Naive thymus-derived CD8-positive, alpha-beta T cell (primary cell): Measurements from ENCODE around the gene ABHD8. TPM values are rescaled to one million over a fixed set of nuclear protein-coding genes. Genes with fewer than 3 reads are reported as not detected.

Experiments
- polyA plus RNA-seq, 3 donors: library from polyadenylated mRNA; unstranded; fragments of 300-500 nt; fragmentation: Illumina TruSeq; gene quantifications; one replicate each; pipeline ENCODE4 v1.2.3, GENCODE V29; 2021
- total RNA-seq, 8 experiments: library from RNA in 2 of 8; stranded (reverse) in 2 of 8; gene quantifications; one replicate each; pipeline ENCODE4 v1.2.3 and lab custom pipeline; 2021 to 2026

ABHD8 gene
- total and polyA plus RNA-seq, 5 experiments from 2014 or later: 6.4 to 10.4 (median 9.2) TPM

Other genes with a start within 250 kb of the ABHD8 start
- gene HAUS8, start 228.0 kb downstream of the ABHD8 start, total RNA-seq: 10 to 100 TPM; 18.3 to 20.4 TPM
- 10 to 100 TPM in 1 of 3 donors, 1 to 10 TPM in 2; 5.3 to 11.9 (median 5.9) TPM for gene HAUS8, start 228.0 kb downstream of the ABHD8 start, polyA plus RNA-seq
- gene MYO9B, start 227.6 kb downstream of the ABHD8 start, total RNA-seq: 100 to 1,000 TPM; 169 to 171 TPM
- 10 to 100 TPM in 1 of 3 donors, 1 to 10 TPM in 2; 3.3 to 22.3 (median 8.0) TPM for gene MYO9B, start 227.6 kb downstream of the ABHD8 start, polyA plus RNA-seq
- gene USE1, start 88.1 kb downstream of the ABHD8 start, total RNA-seq: 10 to 100 TPM; 49.7 to 56.7 TPM
- 10 to 100 TPM; 50.4 to 69.0 (median 57.0) TPM for gene USE1, start 88.1 kb downstream of the ABHD8 start, polyA plus RNA-seq
- gene OCEL1, start 77.2 kb downstream of the ABHD8 start, total RNA-seq: 10 to 100 TPM; 38.9 to 42.3 TPM
- gene OCEL1, start 77.2 kb downstream of the ABHD8 start, polyA plus RNA-seq: 10 to 100 TPM; 21.9 to 52.4 (median 40.1) TPM
- gene NR2F6, start 57.5 kb downstream of the ABHD8 start, total RNA-seq: 1 to 10 TPM; 1.1 to 1.6 TPM
- gene NR2F6, start 57.5 kb downstream of the ABHD8 start, polyA plus RNA-seq: 1 to 10 TPM in 2 of 3 donors, under 1 TPM in 1; 0.93 to 1.5 (median 1.3) TPM
- not detected for gene USHBP1, start 38.7 kb downstream of the ABHD8 start, total RNA-seq
- not detected for gene USHBP1, start 38.7 kb downstream of the ABHD8 start, polyA plus RNA-seq
- 100 to 1,000 TPM; 104 to 105 TPM for gene BABAM1, start 36.0 kb downstream of the ABHD8 start, total RNA-seq
- 100 to 1,000 TPM; 102 to 106 (median 106) TPM for gene BABAM1, start 36.0 kb downstream of the ABHD8 start, polyA plus RNA-seq
- gene ANKLE1, start 21.5 kb downstream of the ABHD8 start, total RNA-seq: 1 to 10 TPM; 2.1 to 3.4 TPM
- gene ANKLE1, start 21.5 kb downstream of the ABHD8 start, polyA plus RNA-seq: 1 to 10 TPM in 2 of 3 donors, under 1 TPM in 1; 0.05 to 1.4 (median 1.0) TPM
- 10 to 100 TPM; 69.3 to 71.1 TPM for gene MRPL34, start 2.4 kb upstream of the ABHD8 start, total RNA-seq
- gene MRPL34, start 2.4 kb upstream of the ABHD8 start, polyA plus RNA-seq: 100 to 1,000 TPM; 216 to 221 (median 221) TPM
- 10 to 100 TPM; 31.2 to 32.2 TPM for gene DDA1, start 6.1 kb upstream of the ABHD8 start, total RNA-seq
- 10 to 100 TPM; 23.7 to 32.6 (median 23.9) TPM for gene DDA1, start 6.1 kb upstream of the ABHD8 start, polyA plus RNA-seq
- 10 to 100 TPM; 15.7 to 18.4 TPM for gene ANO8, start 31.4 kb upstream of the ABHD8 start, total RNA-seq
- under 1 TPM; 0.08 to 0.29 (median 0.20) TPM for gene ANO8, start 31.4 kb upstream of the ABHD8 start, polyA plus RNA-seq
- gene GTPBP3, start 34.1 kb upstream of the ABHD8 start, total RNA-seq: 10 to 100 TPM; 51.4 to 55.6 TPM
- gene GTPBP3, start 34.1 kb upstream of the ABHD8 start, polyA plus RNA-seq: 10 to 100 TPM in 2 of 3 donors, 1 to 10 TPM in 1; 6.6 to 13.6 (median 10.3) TPM
- not detected for gene PLVAP, start 73.9 kb upstream of the ABHD8 start, total RNA-seq
- not detected for gene PLVAP, start 73.9 kb upstream of the ABHD8 start, polyA plus RNA-seq
- 1 to 10 TPM; 2.4 to 3.4 TPM for gene CCDC194, start 90.8 kb upstream of the ABHD8 start, total RNA-seq
- gene CCDC194, start 90.8 kb upstream of the ABHD8 start, polyA plus RNA-seq: not detected
- gene BST2, start 102.2 kb upstream of the ABHD8 start, total RNA-seq: 10 to 100 TPM; 41.8 to 45.0 TPM
- gene BST2, start 102.2 kb upstream of the ABHD8 start, polyA plus RNA-seq: 100 to 1,000 TPM; 132 to 178 (median 144) TPM
- gene MVB12A, start 116.6 kb upstream of the ABHD8 start, total RNA-seq: 10 to 100 TPM; 28.1 to 30.0 TPM
- gene MVB12A, start 116.6 kb upstream of the ABHD8 start, polyA plus RNA-seq: 10 to 100 TPM; 24.3 to 34.6 (median 31.0) TPM
- not detected for gene TMEM221, start 145.2 kb upstream of the ABHD8 start, total RNA-seq
- gene TMEM221, start 145.2 kb upstream of the ABHD8 start, polyA plus RNA-seq: under 1 TPM in 1 of 3 donors, not detected in 2; 0.13 TPM
- not detected for gene NXNL1, start 157.5 kb upstream of the ABHD8 start, total RNA-seq
- not detected for gene NXNL1, start 157.5 kb upstream of the ABHD8 start, polyA plus RNA-seq
- 10 to 100 TPM in 1 of 2 experiments, 1 to 10 TPM in 1; 9.4 to 10.9 TPM for gene SLC27A1, start 167.1 kb upstream of the ABHD8 start, total RNA-seq
- 10 to 100 TPM; 12.5 to 14.6 (median 13.8) TPM for gene SLC27A1, start 167.1 kb upstream of the ABHD8 start, polyA plus RNA-seq
- gene PGLS, start 208.2 kb upstream of the ABHD8 start, total RNA-seq: 10 to 100 TPM; 78.8 to 82.6 TPM
- gene PGLS, start 208.2 kb upstream of the ABHD8 start, polyA plus RNA-seq: 10 to 100 TPM; 68.9 to 73.4 (median 73.0) TPM